Naive thymus-derived CD8-positive, alpha-beta T cell (primary cell): ENCODE data around the gene ARFRP1. TPM values are rescaled to one million over a fixed set of nuclear protein-coding genes. Genes with fewer than 3 reads are reported as not detected.
A peak's percentile ranks its signal among the peaks of the same experiment; 100 is the strongest.
"Not testable (repeated sequence)": the region's sequence is repeated elsewhere in the genome, so short reads cannot be mapped to it uniquely, and the experiment has no call there.

Source experiments
- ATAC-seq, 2 donors: fragments of 150-1000 bp; cut with Tn5 transposase in 1 of 2; sonication (Bioruptor Pico), chemical (Tn5 transposase) in 1 of 2; 1 replicate in 1 of 2; 2 replicates in 1 of 2; pipeline ENCODE4 v1.10.0; 2021; ENCODE audit warnings: mild to moderate bottlenecking in 2 of 2, moderate library complexity in 2 of 2
- POLR2A ChIA-PET: fragments of 350-600 bp; sonication (Branson Sonifier 250); formaldehyde crosslinking; loops from one replicate; lab custom pipeline; 2021; ENCODE audit warnings: antibody characterized with exemption; lab: Charles Lee
- DNase-seq, 10 donors: peaks; one replicate each; pipeline versions ENCODE4 v3.0.0 to v3.0.0-alpha.2; 2020 to 2022
- H3K27ac Mint-ChIP-seq, 10 donors: one replicate each; pipeline ENCODE4 v1.8.0; 2020 to 2022; ENCODE audit warnings: mild to moderate bottlenecking in 10 of 10, mixed read lengths in 10 of 10, moderate library complexity in 4 of 10, inconsistent platforms in 1 of 10
- H3K27me3 Mint-ChIP-seq, 5 donors: one replicate each; pipeline ENCODE4 v1.8.0; 2021 to 2022; ENCODE audit warnings: mixed read lengths in 5 of 5
- H3K36me3 Mint-ChIP-seq, 3 donors: one replicate each; pipeline ENCODE4 v1.8.0; 2020 to 2022; ENCODE audit warnings: mixed read lengths in 3 of 3, mild to moderate bottlenecking in 2 of 3, inconsistent platforms in 1 of 3
- H3K4me1 Mint-ChIP-seq, 4 donors: one replicate each; pipeline ENCODE4 v1.8.0; 2021 to 2022; ENCODE audit warnings: mixed read lengths in 4 of 4
- H3K4me3 Mint-ChIP-seq, 10 donors: one replicate each; pipeline ENCODE4 v1.8.0; 2020 to 2022; ENCODE audit warnings: mild to moderate bottlenecking in 10 of 10, mixed read lengths in 10 of 10, moderate library complexity in 6 of 10, inconsistent platforms in 1 of 10
- H3K9me3 Mint-ChIP-seq, 9 donors: one replicate each; pipeline ENCODE4 v1.8.0; 2020 to 2022; ENCODE audit warnings: mixed read lengths in 9 of 9, mild to moderate bottlenecking in 3 of 9, inconsistent platforms in 1 of 9, moderate library complexity in 1 of 9
- polyA plus RNA-seq, 3 donors: library from polyadenylated mRNA; unstranded; fragments of 300-500 nt; fragmentation: Illumina TruSeq; gene quantifications; one replicate each; pipeline ENCODE4 v1.2.3, GENCODE V29; 2021
- total RNA-seq, 8 experiments: library from RNA in 2 of 8; stranded (reverse) in 2 of 8; gene quantifications; one replicate each; pipeline ENCODE4 v1.2.3 and lab custom pipeline; 2021 to 2026

Gene ARFRP1
- total and polyA plus RNA-seq, 5 experiments from 2014 or later, result 60.1 to 108 (median 92.1) TPM

DNA sequence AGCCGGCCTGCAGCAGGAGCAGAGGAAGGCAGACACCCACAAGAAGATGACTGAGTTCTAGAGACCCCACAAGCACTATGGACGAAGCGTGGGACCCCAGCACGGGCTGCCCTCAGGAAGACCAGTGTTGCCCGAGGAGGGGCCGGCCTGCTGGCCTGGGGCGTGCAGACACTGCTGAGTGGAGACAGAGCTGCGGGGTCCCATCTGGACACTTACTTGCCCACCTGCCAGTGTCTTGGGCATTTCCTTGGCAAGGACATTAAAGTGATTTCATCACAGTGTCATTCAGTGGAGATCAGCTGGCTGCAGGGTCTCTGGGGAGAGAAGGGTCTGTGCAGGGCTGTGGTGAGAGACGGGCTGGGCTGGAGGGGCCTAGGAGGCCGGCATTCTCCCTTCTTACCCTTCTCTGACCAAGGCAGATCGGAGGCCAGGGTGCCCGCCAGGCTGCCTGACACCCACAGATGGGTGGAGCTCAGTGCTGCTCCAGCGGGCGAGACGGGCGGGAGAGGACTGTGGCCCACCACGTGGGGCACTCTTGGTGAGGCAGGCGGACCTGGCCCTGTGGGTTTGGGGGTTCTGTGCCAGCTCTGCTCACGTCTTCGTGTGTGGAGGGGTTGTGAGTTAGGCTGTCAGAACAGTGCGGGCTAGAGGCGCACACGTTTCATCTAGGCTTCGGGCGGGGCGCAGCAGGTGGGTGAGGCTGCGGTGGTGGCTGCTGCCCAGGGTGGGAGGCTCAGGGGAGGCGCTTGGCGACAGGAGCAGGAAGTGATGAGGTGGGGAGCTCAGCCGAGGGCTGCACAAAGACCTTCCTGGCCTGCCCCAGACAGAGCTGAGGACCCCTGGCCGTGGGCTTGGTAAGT lies 28.3 kb upstream of the ARFRP1 start, which contains the start of gene LIME1:
LIME1 (plus strand) TSS at position 806 of the 860 bp plus-strand sequence. CDS start 886 bp downstream, outside the sequence.
- H3K36me3 Mint-ChIP-seq, result peaks cover 0 to 14% (median 0%) of the 10 kb centered on the region in 3 donors
- peak within 1 kb of the TSS; percentile 81 to 97 (median 94) for H3K27ac Mint-ChIP-seq
- H3K9me3 Mint-ChIP-seq, result no peaks in the 10 kb centered on the region
- DNase-seq (peak; percentile 71 to 93 (median 88)), ATAC-seq (peak; percentile 67 to 79)
- peaks cover 17 to 30% (median 29%) of the 10 kb centered on the region in 4 donors for H3K4me1 Mint-ChIP-seq
- POLR2A ChIA-PET, result interaction anchor here (0.5 to 10.0 kb wide), 35 partner anchors 8 to 519 kb away, joined by 3 to 162 read pairs (median 5); partner anchors contain the start of genes ARFRP1, GMEB2, PPDPF and PRPF6
- H3K4me3 Mint-ChIP-seq, result peak within 1 kb of the TSS; percentile 83 to 95 (median 90)
- H3K27me3 Mint-ChIP-seq, result no peaks in the 10 kb centered on the region

DNA sequence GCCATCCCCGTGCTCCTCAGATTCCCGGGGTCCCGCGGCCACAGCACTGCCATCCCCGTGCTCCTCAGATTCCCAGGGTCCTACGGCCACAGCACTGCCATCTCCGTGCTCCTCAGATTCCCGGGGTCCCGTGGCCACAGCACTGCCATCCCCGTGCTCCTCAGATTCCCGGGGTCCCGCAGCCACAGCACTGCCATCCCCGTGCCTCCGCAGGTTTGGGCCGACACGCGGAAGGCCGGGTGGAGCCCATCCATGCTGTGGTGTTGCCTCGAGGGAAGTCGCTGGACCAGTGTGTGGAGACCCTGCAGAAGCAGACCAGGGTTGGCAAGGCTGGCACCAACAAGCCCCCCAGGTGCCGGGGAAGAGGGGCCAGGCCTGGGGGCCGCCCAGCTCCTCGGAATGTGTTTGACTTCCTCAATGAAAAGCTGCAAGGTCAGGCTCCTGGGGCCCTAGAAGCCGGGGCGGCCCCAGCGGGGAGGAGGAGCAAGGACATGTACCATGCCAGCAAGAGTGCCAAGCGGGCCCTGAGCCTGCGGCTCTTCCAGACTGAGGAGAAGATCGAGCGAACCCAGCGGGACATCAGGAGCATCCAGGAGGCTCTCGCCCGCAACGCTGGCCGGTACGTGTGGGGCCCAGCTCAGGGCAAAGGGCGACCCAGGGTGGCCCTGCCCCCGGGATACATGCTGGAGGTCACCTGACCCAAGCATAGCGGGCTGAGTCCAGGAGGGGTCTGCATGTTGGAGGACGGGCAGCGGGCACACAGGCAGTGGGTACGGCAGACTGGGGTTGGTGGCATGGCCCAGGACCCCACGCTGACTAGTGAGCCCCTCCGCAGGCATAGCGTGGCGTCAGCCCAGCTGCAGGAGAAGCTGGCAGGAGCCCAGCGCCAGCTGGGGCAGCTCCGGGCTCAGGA lies 27.4 kb upstream of the ARFRP1 start:
- DNase-seq, result no peak
- no peaks in the 10 kb centered on the region for H3K27me3 Mint-ChIP-seq
- no peaks in the 10 kb centered on the region for H3K9me3 Mint-ChIP-seq
- ATAC-seq, result no peak
- peak overlapping the region in 8 of 10 donors; percentile 83 to 95 (median 90) for H3K4me3 Mint-ChIP-seq
- peak overlapping the region in 8 of 10 donors; percentile 88 to 97 (median 94) for H3K27ac Mint-ChIP-seq
- peaks cover 19 to 30% (median 29%) of the 10 kb centered on the region in 4 donors for H3K4me1 Mint-ChIP-seq
- peaks cover 0 to 16% (median 0%) of the 10 kb centered on the region in 3 donors for H3K36me3 Mint-ChIP-seq
- POLR2A ChIA-PET, result interaction anchor here (0.5 to 10.0 kb wide), 16 partner anchors 10 to 520 kb away, joined by 3 to 162 read pairs (median 12); partner anchors contain the start of genes ARFRP1, GMEB2, PPDPF and PTK6

DNA sequence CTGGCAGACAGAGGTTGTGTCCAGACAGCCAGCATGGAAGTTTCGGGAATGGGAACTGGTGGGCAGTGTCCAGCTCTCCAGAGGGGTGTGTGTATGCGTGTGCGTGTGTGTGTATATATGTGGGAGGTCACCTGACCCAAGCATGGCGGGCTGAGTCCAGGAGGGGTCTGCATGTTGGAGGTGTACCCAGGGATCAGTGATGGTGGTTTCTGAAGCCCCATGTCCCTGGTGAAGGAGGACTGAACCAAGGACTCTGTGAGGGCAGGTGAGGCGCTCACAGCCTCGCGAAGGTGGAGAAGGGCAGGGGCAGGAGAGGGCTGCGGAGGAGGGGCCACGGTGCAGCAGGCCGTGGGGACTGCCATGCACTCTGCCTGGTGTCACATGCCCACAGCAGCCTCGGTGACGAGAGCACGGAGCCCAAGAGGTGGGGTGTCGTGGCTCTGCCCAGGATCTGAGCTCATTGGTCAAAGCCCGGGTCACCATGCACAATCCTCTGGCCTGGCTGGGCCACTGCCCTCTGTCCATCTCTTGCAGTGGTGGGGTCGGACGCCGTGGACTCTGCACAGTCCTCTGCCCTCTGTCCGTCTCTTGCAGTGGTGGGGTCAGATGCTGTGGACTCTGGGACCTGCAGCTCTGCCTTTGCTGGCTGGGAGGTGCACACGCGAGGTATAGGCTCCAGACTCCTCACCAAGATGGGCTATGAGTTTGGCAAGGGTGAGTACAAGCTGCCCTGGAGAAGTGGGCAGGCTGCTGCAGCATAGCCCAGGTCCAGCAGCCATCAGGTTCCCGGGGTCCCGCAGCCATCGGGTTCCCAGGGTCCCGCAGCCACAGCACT lies 26.6 kb upstream of the ARFRP1 start:
- peak overlapping the region in 7 of 10 donors; percentile 4 to 49 (median 41) for H3K4me3 Mint-ChIP-seq
- ATAC-seq (no peak), DNase-seq (no peak)
- POLR2A ChIA-PET, result interaction anchor here (0.5 to 10.0 kb wide), 6 partner anchors 10 to 196 kb away, joined by 3 to 162 read pairs (median 6); partner anchors contain the start of genes ARFRP1 and ZGPAT
- H3K27ac Mint-ChIP-seq, result peak overlapping the region in 8 of 10 donors; percentile 51 to 92 (median 74)
- peaks cover 0 to 19% (median 3%) of the 10 kb centered on the region in 3 donors for H3K36me3 Mint-ChIP-seq
- H3K9me3 Mint-ChIP-seq, result no peaks in the 10 kb centered on the region
- no peaks in the 10 kb centered on the region for H3K27me3 Mint-ChIP-seq
- H3K4me1 Mint-ChIP-seq, result peaks cover 22 to 30% (median 29%) of the 10 kb centered on the region in 4 donors

DNA sequence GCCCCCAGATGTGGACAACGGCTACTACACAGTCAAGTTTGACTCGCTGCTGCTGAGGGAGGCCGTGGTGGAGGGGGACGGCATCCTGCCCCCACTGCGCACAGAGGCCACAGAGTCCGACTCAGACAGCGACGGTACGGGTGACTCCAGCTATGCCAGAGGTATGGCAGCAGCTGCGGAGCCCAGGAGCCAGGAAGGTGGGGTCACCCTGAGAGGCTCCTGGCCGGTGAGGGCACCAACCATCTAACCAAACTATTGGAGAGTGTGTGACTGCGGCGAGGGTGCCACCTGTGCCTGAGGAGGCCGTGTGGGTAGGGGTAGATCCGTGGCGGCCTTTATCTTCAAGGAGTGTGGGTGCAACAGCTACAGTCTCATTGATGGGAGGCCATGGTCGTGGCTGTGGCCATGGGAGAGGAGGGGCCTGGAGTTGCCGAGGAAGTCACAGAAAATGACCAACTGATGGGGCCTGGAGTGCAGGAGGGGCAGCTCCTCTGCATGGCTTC lies 25.9 kb upstream of the ARFRP1 start:
- Mint-ChIP-seq H3K4me1 (peaks cover 24 to 32% (median 29%) of the 10 kb centered on the region in 4 donors), H3K27me3 (no peaks in the 10 kb centered on the region), H3K27ac (peak overlapping the region in 8 of 10 donors; percentile 51 to 92 (median 74)), H3K9me3 (no peaks in the 10 kb centered on the region), H3K36me3 (peaks cover 0 to 19% (median 5%) of the 10 kb centered on the region in 3 donors), H3K4me3 (peak overlapping the region in 7 of 10 donors; percentile 19 to 69 (median 43))
- DNase-seq (no peak), ATAC-seq (no peak)
- POLR2A ChIA-PET, result interaction anchor here (0.6 to 10.0 kb wide), 5 partner anchors 10 to 195 kb away, joined by 3 to 137 read pairs (median 4); partner anchors contain the start of gene GMEB2

DNA sequence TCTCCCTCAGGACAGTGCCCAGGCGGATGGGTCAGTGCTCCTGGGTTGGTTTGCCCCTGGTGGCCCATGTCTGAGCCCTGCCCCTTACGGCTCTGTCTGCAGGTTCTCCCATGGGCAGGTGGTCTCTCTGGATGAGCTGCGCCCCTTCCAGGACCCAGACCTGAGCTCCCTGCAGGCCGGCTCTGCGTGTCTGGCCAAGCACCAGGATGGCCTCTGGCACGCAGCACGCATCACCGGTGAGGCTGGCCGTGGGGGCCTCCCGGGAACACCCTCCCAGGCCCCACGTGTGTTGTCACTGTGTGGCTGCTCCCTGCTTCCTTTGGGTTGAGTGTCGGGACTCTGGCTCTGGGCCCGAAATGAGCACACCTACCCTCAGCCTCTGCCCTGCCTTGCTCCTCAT lies 25.3 kb upstream of the ARFRP1 start:
- Mint-ChIP-seq H3K27ac (peak overlapping the region in 1 of 10 donors; percentile 63), H3K4me3 (no peak overlapping the region), H3K9me3 (peaks cover 0 to 3% (median 0%) of the 10 kb centered on the region in 9 donors), H3K36me3 (peaks cover 0 to 19% (median 8%) of the 10 kb centered on the region in 3 donors), H3K4me1 (peaks cover 29 to 37% (median 32%) of the 10 kb centered on the region in 4 donors), H3K27me3 (no peaks in the 10 kb centered on the region)
- POLR2A ChIA-PET, result interaction anchor here (0.9 to 10.0 kb wide), 3 partner anchors 10 to 106 kb away, joined by 4 to 137 read pairs (median 7); partner anchors contain the start of gene GMEB2
- no peak for ATAC-seq
- DNase-seq, result no peak

DNA sequence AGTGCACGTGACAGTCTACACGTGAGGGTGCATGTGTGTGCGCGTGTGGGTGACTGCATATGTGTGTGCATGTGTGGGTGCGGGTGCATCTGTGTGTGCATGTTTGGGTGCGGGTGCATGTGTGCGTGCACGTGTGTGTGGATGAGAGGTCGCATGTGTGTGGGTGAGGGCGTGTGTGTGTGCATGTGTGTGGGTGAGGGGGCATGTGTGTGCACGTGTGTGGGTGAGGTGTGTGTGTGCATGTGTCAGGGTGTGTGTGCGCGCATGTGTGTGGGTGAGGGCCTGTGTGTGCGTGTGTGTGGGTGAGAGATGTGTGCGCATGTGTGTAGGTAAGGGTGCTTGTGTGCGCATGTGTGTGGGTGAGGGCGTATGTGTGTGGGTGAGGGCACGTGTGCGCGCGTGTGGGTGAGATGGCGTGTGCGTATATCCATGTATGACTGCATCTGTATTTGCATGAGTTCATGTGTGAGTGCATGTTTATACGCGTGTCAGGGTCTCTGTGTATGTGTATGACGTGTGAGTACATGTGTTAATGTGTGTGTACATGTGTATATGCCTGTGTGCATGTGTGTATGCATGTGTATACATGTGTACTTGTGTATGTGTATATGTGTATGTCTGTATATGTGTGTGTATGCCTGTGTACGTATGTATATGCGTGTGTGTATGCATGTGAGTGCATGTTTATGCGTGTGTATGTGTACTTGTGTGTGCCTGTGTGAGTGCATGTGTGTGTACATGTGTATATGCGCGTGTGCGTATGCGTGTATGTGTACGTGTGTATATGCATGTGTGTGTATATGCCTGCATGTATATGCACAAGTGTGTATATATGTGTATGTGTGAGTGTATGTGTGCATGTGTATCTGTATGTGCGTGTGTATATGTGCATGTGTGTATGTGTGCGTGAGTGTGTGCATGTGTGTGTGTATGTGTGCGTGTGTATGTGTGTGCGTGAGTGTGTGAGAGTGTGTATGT lies 24.6 kb upstream of the ARFRP1 start:
- DNase-seq, result peak in 1 of 10 donors; percentile 11
- POLR2A ChIA-PET, result interaction anchor here (0.9 to 1.5 kb wide), 2 partner anchors 9 to 105 kb away, joined by 4 to 7 read pairs; partner anchors contain the start of gene GMEB2
- no peak for ATAC-seq
- Mint-ChIP-seq H3K4me3 (no peak overlapping the region), H3K4me1 (peaks cover 29 to 44% (median 35%) of the 10 kb centered on the region in 4 donors), H3K27ac (no peak overlapping the region), H3K27me3 (no peaks in the 10 kb centered on the region), H3K9me3 (peaks cover 0 to 3% (median 0%) of the 10 kb centered on the region in 9 donors), H3K36me3 (peaks cover 0 to 22% (median 10%) of the 10 kb centered on the region in 3 donors)

DNA sequence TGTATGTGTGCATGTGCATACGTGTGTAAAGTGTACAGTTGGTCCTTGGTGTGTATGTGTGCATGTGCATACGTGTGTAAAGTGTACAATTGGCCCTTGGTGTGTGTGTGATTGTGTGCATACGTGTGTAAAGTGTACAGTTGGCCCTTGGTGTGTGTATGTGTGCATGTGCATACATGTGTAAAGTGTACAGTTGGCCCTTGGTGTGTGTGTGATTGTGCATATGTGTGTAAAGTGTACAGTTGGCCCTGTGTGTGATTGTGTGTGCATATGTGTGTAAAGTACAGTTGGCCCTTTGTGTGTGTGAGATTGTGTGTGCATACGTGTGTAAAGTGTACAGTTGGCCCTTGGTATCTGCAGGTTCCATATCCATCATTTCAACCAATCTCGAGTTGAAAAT lies 23.6 kb upstream of the ARFRP1 start:
- ATAC-seq (no peak), DNase-seq (no peak)
- Mint-ChIP-seq H3K27me3 (no peaks in the 10 kb centered on the region), H3K36me3 (peaks cover 0 to 28% (median 14%) of the 10 kb centered on the region in 3 donors), H3K4me3 (no peak overlapping the region), H3K9me3 (peaks cover 0 to 7% (median 0%) of the 10 kb centered on the region in 9 donors), H3K4me1 (peaks cover 31 to 49% (median 39%) of the 10 kb centered on the region in 4 donors), H3K27ac (no peak overlapping the region)
- POLR2A ChIA-PET, result interaction anchor here (0.7 to 5.0 kb wide), 3 partner anchors 9 to 36 kb away, joined by 3 to 46 read pairs (median 3); partner anchors contain the start of genes ARFRP1 and ZGPAT

DNA sequence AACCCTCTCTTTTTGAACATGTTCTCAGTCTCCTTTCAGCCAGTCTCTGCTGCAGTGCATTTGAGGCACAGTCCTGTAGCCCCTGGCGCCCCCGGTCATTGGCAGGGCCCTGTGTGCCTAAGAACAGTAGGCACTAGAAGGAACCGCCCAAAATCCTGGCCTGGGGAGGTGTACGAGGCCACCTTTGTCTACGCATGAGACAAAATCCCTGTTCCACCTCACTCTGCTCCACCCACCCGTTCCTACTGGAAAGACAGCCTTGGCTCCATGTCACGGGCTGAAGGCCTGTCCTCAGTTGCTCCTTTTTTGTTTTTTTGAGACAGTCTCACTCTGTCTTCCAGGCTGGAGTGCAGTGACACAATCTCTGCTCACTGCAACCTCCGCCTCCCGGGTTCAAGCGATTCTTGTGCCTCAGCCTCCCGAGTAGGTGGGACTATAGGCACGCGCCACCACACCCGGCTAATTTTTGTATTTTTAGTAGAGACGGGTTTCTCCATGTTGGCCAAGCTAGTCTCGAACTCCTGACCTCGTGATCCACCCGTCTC lies 22.5 kb upstream of the ARFRP1 start:
- H3K4me3 Mint-ChIP-seq, ATAC-seq, H3K27ac Mint-ChIP-seq, DNase-seq, H3K27me3 Mint-ChIP-seq: not testable (repeated sequence)
- peaks cover 0 to 14% (median 3%) of the 10 kb centered on the region in 9 donors for H3K9me3 Mint-ChIP-seq
- POLR2A ChIA-PET, result interaction anchor here (0.7 to 5.0 kb wide), 5 partner anchors 20 to 72 kb away, joined by 3 to 46 read pairs (median 3); partner anchors contain the start of genes ARFRP1, RTEL1 and ZGPAT
- peaks cover 19 to 41% (median 29%) of the 10 kb centered on the region in 4 donors for H3K4me1 Mint-ChIP-seq
- peaks cover 4 to 32% (median 21%) of the 10 kb centered on the region in 3 donors for H3K36me3 Mint-ChIP-seq

DNA sequence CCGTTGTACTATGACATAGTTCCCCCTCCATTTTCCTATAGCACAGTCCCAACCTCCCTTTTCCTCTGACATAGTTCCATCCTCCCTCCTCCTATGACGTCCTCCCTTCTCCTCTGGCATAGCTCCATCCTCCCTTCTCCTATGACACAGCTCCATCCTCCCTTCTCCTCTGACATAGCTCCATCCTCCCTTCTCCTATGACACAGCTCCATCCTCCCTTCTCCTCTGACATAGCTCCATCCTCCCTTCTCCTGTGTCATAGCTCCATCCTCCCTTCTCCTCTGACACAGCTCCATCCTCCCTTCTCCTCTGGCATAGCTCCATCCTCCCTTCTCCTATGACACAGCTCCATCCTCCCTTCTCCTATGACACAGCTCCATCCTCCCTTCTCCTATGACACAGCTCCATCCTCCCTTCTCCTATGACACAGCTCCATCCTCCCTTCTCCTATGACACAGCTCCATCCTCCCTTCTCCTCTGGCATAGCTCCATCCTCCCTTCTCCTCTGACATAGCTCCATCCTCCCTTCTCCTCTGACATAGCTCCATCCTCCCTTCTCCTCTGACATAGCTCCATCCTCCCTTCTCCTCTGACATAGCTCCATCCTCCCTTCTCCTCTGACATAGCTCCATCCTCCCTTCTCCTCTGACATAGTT lies 15.3 kb upstream of the ARFRP1 start:
- peak overlapping the region in 2 of 10 donors; percentile 27 to 85 for H3K27ac Mint-ChIP-seq
- peaks cover 0 to 35% (median 11%) of the 10 kb centered on the region in 9 donors for H3K9me3 Mint-ChIP-seq
- H3K4me3 Mint-ChIP-seq, H3K27me3 Mint-ChIP-seq, ATAC-seq, DNase-seq: not testable (repeated sequence)
- peaks cover 19 to 69% (median 41%) of the 10 kb centered on the region in 3 donors for H3K36me3 Mint-ChIP-seq
- peaks cover 12 to 55% (median 43%) of the 10 kb centered on the region in 4 donors for H3K4me1 Mint-ChIP-seq
- POLR2A ChIA-PET, result interaction anchor here (1.2 to 2.1 kb wide), 3 partner anchors 11 to 15 kb away, joined by 3 to 7 read pairs (median 4); partner anchors contain the start of genes ARFRP1, LIME1 and ZGPAT
